HG02938 (cell line): ENCODE data around the gene SLC12A6.

Experiments
- ATAC-seq: cut with Tn5 transposase; IDR thresholded peaks from one replicate; pipeline ENCODE4 v1.9.1; 2021; ENCODE audit warnings: mild to moderate bottlenecking, moderate library complexity; ENCODE audit not compliant: unreplicated experiment

Gene SLC12A6

DNA sequence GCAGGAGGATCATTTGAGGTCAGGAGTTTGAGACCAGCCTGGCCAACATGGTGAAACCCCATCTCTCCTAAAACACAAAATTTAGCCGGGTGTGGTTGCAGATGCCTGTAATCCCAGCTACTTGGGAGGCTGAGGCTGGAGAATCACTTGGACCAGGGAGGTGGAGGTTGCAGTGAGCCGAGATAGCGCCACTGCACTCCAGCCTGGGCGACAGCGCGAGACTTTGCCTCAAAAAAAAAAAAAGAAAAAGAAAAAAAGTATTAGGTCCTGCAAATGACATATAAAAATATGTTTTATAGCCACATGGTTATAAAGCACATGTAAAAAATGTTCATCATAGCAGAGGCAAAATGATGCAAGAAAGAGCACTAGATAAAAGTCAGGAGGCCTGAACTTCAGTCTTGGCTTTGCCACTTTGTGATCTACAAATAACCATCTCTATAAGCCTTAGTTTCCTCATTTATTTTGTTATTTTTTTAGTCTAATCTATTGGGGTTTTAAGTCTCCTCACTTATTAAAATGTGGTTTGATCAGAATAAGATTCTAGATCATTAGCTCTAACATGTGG, 4.9 kb downstream of the SLC12A6 start:
- ATAC-seq = no peak

DNA sequence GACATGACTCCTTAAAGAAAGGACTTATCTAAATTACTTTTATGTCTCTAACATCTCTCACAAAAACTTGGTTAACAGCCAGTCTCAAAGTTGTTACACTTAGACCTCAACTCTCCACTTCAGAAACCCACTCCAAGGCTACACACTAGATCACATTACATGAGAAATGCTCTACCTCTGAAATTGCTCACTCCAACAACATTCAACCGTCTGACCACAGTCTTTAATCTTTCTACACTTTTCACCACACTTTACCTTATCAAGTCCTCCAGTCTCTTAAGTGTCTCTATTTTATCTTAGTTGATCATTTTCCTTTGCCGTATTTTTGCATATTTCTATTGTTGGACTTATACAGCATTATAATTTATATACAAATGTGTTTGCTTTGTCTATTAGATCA, 5.8 kb downstream of the SLC12A6 start:
- no peak for ATAC-seq

DNA sequence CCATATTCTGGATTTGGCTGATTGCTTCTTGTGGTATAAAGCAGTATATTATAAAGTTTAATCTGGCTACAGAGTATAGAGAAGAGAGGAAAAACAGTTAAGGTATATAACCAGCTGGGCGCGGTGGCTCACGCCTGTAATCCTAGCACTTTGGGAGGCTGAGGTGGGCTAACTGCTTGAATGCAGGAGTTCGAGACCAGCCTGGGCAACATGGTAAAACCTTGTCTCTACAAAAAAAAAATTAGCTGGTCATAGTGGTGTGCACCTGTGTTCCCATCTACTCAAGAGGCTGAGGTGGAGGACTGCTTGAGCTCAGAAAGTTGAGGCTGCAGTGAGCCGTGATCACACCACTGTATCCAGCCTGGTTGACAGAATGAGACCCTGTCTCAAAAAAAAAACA, 7.3 kb downstream of the SLC12A6 start:
- ATAC-seq = no peak

DNA sequence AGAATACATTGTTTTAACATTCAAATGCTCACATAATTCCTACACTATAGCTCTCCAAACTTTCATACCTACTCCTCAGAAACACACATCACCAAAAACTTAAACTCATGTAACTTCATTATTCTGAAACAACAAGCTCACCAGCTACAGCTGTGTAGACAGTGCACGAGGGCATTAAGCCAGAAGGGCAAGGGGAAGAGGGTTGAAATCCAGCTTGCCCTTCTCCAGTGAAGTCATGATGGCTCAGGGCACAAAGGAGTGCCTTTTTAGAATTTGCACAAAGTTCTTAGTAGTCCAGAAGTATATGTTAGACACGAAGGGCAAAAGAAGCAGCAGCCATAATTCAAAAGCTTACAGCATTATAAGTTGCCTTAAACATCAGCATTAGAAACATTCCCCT, 8.6 kb downstream of the SLC12A6 start:
- no peak for ATAC-seq

DNA sequence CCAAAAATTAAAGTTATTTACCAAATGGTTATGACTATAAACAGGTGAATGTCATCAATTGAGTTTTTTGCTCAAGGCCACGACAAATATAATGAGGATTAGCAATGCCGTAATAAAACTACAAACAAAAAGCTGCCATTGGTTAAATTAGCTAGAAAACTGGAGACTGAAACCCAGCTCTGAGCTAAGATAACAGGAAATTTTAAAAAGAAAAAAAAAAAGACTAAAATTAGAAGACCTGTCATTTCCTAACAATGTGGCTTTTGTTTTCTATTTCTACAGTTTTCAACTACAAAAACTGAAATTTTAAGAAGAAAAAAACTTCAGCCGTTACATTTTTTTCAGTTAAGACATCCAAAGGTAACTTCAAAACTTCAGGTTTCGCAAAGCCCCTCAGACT, 9.7 kb downstream of the SLC12A6 start:
- ATAC-seq = no peak

DNA sequence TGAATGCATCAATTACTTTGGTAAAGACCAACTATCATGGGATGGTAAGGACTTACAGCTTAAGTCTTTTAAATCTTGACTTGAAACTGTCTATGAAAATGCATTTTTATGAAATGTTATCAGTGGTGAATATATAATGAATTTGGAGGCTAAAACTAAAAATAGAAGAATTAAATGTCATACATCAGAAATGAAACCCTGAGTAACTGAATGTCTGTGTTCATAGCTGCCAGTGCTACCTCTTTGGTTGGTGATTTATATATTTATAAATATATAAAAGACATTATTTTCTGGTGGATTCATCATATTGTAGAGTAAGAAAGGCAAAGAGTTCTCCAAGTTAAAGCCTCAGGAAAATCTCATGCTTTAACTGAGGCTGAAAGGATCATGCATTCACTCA, 12.2 kb downstream of the SLC12A6 start:
- ATAC-seq = no peak

DNA sequence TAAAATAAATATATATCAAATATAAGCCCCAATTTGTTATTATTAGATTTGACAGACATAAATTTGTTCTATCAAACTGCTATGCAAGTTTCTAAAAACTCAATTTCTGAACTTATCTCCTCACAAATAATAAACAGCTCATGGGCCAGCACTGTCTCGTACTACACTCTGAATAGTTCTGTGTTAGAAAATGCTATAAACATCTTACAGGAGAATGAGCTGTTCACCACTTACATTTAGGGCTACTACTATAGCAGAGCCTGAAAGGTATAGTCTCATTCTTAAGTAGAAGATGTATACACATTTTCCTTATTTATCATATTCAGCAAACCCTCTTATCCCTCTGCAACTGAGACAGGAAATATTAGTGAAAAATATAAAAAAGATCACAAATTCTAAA, 12.6 kb downstream of the SLC12A6 start:
- no peak for ATAC-seq

DNA sequence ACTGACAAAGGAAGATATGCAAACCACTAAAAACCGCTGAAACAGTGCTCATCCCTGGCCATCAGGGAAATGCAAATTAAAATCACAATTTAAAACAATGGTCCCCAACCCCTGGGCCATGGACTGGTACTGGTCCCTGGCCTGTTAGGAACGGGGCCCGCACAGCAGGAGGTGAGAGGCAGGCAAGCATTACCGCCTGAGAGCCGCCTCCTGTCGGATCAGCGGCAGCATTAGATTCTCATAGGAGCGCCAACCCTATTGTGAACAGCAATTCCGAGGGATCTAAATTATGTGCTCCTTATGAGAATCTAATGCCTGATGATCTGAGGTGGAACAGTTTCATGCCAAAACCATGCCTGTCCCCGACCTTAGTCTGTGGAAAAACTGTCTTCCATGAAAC, 14.4 kb downstream of the SLC12A6 start:
- no peak for ATAC-seq

DNA sequence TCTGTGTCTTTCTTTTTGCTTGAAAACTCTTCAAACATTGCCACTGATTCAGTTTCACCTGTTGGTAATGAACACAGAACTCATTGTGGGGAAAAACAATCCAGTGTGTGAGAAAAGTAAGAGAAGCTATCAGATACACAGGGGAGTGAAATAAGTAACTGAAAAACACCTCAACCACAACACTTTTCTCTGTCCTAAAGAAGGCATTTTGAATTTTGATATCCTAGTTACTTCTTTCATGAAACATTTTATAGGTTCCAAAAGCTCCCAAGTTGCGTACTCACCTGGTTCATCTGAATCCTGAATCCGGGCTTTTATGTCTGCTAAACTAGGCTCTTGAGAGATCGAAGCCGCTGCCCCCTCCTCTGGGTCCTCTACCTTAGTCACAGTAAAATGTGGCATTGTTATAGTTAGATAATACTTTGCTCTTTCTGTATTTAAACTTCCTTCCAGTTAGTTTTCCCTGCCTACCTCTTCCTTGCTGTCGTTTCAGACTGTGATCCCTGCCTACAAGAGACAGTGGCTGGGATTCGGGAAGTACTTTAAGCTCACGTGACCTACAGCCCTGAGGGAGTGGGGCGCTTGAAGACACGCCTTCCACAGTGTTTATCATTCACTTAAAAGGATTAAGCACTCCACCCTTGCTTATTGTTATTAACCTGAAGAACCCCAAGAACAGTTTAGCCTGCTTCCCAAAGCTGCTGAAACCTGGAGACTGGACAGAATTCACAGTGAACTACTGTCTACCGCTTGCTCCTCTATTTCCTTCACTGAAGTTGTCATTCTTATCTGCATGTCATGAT, 19.1 kb downstream of the SLC12A6 start:
- ATAC-seq = peak; percentile 86

DNA sequence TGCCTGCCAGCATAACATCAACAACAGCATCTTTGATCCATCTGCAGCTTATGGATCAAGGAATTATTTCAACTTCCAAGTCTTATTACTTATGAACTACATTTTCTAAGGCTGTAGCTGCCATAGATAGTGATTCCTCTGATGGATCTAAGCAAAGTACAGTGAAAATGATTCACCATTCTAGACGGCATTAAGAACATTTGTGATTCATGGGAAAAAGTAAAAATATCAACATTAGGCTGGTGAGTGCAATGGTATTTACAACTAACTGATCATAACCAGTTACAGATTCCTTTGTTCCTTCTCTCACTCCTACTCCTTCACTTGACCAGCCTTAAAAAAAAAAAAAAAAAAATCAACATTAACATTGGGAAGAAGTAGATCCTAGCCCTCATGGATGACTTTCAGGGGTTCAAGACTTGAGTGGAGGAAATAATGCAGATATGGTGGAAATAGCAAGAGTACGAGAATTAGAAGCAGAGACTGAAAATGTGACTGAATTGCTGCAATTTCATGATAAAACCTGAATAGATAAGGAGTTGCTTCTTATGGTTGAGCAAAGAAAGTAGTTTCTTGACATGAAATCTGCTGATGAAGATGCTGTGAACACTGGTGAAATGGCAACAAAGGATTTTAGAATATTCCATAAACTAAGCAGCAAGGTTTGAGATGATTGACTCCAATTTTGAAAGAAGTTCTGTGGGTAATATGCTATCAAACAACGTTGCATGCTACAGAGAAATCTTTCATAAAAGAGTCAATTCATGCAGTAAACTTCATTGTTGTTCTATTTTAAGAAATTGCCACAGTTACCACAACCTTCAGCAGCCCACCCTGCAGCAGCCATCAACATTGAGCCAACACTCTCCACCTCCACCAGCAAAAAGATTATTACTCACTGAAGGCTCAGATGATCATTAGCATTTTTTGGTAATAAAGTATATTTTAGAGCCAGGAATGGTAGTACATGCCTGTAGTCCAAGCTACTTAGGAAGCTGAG, 22.8 kb downstream of the SLC12A6 start:
- ATAC-seq = no peak

DNA sequence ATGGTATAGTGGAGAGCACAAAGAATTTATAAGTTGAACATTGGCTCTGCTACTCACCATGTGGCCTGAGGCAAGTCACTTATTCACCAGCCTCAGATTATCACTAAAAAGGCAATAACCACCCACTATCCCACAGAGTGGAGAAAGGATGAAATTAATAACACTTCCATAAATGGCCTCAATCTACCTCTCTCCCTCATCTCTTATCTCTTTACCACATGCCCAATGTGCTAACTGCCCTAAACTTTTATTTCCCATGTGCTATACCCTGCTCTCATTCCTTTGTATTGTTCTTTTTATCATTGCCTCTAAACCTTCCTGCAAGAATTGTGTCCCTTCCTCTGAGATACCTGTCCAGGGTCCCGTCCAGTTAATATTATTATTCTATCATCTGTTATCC, 26.0 kb downstream of the SLC12A6 start:
- ATAC-seq = no peak

DNA sequence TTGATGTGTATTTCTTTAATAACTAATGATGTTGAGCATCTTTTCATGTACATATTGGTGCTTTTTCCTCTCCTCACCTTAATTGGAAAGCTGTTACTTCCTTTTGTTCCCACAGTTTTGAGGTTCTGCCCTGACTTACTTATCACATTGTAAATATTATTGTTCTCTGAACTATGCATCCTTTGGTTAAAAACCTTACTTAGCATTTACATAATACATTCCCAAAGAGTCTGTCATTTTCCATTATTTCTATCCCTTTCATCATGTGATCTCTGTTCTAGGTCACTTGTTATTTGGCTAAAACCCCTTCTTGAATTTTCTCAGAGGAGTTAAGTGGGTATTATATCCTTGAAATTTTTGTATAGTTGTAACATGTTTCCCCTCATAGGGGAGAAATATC, 33.0 kb downstream of the SLC12A6 start:
- no peak for ATAC-seq

DNA sequence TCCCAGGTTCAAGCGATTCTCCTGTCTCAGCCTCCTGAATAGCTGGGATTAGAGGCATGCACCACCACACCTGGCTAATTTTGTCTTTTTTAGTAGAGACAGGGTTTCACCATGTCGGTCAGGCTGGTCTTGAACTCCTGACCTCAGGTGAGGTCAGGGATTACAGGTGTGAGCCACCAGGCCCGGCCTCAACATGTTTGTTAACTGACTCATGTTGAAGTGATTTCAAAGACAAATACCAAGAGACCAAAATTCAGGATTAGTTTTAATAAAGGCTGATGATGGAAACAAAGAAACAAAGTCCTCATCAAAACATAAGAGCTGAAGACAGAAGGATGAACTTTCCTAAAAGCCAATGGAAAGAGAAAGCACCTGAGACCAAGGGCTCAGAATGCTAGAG, 36.5 kb downstream of the SLC12A6 start:
- ATAC-seq = no peak

DNA sequence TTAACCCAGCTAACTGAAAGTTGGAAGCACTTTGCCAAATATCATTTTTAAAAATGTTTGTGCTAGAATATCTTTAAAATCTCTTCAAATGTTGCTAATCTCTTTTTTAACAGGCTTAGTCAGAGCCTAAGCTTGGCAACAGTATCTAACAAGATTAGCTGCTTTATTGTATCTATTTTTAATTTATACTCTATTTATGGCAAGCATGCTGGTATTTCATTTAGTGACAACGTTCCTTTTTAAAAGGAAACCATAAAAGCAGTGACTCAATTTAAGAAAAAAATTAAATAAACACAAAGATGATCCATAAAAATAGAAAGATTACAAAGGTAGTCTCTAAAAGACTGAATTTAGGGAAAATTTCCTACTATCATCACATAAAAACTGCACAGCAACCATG, 40.5 kb downstream of the SLC12A6 start:
- no peak for ATAC-seq

DNA sequence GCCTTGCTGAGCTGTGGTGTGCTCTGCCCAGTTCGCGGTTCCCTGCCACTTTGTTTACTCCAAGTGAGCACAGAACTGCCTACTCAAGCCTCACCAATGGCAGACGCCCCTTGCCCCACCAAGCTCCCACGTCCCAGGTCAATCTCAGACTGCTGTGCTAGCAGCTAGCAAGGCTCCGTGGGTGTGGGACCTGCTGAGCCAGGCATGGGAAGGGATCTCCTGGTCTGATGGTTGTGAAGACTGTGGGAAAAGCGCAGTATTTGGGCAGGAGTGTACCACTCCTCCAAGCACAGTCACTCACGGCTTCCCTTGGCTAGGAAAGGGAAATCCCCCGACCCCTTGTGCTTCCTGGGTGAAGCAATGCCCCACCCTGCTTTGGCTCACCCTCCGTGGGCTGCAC, 45.0 kb downstream of the SLC12A6 start:
- ATAC-seq = no peak

DNA sequence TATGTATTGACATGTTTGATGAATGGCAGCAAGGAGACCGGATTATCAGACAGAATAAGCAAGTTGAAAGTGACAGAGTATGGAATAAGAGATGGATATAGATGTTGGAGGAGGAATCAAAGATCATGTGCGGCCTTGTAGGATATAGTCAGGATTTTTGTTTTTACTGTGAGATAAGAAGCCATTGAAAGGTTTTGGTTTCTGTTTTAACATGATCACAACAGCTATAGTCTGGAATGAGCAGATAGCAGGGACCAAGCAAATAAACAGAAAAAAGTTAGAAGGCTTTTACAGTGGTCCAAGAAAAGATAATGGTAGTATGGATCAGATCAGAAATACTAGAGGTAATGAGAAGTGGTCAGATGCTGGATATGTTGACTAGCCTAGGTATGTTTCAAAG, 52.6 kb downstream of the SLC12A6 start:
- no peak for ATAC-seq

DNA sequence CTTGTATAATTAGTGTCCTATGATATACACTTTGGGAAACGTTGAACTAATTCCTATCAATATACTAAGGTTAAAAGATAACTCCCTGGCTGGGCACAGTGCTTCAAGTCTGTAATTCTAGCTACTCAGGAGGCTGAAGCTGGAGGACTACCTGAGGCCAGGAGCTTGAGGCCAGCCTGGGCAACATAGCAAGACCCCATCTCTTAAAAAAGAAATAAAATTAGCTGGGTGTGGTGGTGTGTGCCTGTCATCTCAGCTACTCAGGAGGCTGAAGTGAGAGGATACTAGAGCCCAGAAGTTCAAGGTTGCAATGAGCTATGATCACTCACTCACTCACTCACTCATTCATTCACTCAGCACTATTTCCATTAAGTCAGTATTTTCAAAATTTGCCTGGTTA, 55.2 kb downstream of the SLC12A6 start:
- ATAC-seq = no peak

DNA sequence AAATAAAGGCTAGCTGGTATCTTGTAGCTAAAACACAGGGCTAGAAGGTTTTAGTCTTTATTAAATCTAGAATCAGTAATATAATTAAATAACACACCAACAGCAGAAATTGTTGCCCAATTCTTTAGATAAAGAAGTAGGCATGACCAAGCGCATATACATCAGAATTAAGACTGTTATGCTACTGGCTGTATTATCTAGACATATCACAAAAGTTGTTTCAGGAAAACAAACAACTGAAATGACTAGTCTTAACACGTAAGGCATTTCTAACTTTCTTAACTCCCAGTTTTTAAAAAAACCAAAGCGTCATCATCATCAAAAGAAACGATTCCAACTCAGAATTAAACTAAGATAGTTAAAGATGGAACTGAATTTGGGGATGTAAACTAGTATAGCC, 57.4 kb downstream of the SLC12A6 start:
- no peak for ATAC-seq

DNA sequence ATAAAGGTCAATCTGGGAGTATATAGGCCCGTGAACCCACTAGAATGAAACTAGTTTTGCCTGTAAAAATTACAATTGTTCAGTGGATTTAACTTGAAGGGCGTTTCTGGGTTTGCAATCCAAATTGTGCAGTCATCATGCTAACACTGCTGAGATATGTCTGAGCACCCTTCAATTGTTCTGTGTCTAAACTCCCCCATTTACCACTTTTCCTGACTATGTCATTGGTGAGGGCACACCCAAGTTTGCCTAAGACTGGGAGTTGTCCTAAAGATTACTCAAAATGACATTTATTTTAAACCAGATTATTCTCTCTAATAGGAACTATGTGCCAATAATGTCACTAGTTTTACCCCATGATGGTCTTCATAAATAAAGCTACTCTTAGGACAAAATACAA, 58.2 kb downstream of the SLC12A6 start:
- ATAC-seq = no peak

DNA sequence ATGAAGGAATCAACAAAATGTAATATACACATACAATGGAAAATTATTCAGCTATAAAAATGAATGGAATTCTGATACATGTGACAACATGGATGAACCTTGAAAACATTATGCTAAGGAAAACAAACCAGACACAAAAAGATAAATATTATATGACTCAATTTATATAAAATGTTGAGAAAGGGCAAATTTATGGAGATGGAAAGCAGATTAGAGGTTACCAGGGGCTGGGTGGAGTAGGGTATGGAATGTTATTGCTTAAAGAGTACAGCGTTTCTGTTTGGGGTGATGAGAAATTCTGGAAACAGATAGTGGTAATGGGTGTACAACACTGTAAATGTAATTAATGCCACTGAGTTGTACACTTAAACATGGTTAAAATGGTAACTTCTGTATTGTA, 61.9 kb downstream of the SLC12A6 start:
- no peak for ATAC-seq

DNA sequence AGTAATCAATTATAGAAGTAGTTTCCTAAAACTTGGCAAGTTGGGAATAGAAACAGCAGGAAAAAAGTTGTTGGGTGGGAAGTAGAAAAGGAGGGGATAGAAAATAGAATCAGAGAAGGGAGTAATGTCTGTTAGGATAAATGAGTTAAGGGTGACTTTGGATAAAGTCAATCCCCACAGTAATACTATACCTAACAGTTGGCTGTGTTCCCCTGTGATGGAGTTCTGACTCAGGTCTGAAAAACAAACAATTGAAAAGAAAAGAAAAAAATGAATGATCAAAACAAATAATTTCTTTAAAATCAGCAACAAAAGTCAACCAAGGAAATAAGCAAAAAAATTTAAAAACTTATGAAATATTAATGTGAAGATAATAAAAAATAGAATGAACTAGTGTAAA, 62.4 kb downstream of the SLC12A6 start:
- no peak for ATAC-seq

DNA sequence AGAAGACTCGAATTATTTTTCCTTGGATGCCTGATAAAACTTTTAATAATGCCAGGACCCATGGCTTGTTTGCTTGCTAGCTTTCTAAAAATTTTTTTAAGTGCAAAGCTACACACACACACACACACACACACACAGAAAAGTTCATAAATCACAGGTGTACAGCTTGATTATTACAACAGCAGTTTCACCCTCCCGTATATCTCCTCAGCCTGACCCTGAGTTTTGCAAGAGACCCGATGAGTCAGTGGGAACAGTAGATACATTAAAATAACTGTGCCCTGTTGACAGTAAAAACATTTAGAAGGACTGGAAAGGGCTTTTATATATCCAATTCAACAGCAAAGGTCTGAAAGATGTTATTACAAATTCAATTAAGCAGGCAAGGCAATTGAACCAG, 66.1 kb downstream of the SLC12A6 start:
- no peak for ATAC-seq
